Measurements from ENCODE around the gene ADCYAP1R1.

Gene ADCYAP1R1

DNA sequence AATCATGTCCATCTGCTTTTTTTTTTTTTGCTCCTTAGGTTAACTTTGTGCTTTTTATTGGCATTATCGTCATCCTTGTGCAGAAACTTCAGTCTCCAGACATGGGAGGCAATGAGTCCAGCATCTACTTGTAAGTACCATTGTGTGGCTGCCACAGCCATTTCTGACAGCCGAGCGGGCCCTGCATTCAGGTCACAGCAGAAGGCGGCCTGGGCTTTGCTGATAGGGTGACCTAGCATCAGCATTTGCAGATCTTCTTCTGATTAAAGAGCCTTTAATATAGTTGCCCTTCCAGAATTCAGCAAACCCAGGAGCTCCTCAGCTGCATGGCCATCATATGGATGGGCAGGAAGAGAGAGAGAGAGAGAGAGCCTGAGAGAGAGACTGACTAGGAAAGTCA is 40.5 kb downstream of the ADCYAP1R1 start:
- no peak for DNase-seq

DNA sequence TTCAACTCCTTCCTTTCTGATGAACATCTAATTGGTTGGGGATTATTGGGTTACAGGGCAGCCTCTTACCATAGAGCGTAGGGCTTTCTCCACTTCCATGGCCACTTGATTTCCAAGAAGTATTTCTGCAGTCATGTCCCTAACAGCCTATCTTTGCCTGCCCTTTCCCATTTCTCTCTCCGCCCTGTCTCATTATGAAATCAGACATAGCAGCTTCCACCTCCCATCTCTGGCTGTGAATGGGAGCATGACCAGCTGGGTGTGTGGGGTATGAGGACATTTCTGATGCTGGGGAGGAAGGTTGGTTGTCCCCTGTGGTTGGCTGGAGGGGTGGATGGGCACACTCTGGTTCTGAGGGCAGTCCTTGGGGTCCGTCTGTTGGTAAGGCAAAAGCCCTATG is 41.2 kb downstream of the ADCYAP1R1 start:
- DNase-seq = no peak

DNA sequence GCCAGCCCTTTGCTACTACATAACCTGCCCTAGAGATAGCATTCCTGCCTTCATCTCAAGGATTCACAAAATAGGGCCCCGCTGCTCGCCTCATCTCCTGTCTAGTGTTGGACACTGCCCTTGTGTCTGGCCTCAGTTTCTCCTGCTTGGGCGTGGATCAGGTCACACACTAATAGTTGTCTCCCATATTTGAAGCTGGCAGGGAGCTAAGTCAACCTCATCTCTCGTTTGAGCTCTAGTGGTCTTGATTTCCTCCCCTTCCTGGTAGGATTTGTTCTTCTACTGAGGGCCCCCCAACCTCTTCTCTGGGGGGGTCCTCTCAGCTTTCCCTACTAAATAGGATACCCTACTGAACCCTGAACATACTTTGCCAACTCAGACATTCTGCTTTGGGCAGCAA is 42.2 kb downstream of the ADCYAP1R1 start:
- DNase-seq = no peak

DNA sequence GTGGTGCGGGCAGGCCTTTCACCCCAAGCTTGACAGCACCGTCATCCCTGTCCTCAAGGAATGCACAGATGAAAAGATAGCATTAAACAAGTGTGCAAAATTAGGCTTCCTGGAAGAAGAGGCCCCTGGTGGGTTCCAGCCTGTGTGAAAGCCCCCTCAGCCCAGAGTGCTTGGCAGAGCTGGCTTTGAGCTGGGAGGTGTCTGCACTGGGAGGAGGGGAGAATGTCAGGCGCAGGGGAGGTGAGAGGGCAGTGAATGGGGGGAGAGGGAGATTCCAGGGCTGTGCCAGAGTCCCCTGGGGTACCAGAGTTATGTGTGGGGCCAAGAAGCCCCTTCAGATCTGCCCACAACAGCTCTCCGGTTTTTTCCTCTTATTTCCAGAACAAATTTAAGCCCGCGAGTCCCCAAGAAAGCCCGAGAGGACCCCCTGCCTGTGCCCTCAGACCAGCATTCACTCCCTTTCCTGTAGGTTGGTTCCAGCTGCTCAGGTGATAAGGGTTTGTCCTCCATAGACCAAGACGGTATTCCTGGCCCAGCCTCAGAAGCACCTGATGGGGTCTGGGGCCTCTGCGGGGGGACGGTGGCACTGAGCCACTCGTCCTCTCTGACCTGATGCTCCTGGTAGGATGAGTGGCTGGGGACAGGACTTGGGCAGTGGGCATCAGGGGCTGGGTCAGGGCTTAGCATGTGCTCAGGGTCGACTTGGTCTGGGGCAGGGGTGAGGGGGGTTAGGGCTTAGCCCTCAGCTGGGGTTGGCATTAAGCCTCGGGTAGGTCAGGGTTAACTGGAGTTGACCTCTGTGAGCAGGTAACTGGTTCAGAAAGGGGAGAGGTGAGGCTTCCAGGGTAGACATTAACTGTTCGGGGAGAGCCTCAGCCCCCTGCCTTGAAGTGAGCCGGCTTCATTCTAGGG is 43.4 kb downstream of the ADCYAP1R1 start:
- no peak for DNase-seq

DNA sequence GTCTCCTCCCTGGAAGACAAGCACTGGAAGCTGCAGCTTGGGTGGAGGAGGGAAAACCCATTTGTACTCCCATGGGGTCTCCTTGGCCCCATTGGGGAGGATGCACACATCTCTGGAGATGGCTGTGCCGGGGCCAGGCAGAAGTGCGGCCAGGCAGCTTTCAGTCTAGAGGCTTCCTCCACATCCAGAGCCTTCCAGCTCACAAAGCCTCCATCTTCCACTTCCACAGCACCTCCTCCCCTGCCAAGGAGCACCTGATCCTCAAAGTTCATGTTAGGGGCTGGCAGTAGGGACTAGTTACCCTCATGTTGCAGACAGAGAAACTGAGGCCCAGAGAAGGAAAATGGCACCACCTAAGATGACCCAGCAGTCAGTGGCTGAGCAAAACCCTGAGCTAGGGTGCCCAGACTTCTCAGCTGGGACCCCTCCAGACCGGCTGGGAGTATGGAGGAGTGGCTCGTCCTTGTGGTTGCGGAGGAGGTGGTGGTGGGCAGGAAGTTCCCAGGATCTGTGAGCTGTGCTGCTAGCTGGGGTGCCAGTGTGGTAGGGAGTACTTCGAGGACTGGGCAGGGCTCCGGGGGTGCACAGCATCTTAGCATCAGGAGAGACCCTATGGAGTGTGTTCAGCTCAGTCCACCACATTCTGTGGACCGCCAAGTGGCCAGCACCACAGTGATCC is 44.2 kb downstream of the ADCYAP1R1 start:
- no peak for DNase-seq

DNA sequence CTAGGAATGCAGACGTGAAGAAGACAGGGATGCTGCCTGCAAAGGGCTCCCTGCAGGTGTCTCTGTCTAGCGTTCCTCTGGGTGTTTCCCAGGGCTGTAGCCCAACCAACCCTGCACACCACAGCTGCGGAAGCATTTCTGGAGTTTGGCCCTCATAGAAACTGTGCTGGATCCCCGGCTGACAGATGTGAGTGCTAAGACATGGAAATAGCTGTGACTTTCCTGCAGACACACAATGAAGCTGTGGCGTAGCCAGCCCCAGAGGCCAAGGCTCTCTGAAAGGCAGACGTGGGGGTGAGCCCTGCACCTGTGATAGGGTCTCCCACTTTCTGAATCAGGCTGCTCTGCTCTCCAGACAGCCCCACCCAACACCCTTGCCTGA is 44.8 kb downstream of the ADCYAP1R1 start:
- no peak for DNase-seq

DNA sequence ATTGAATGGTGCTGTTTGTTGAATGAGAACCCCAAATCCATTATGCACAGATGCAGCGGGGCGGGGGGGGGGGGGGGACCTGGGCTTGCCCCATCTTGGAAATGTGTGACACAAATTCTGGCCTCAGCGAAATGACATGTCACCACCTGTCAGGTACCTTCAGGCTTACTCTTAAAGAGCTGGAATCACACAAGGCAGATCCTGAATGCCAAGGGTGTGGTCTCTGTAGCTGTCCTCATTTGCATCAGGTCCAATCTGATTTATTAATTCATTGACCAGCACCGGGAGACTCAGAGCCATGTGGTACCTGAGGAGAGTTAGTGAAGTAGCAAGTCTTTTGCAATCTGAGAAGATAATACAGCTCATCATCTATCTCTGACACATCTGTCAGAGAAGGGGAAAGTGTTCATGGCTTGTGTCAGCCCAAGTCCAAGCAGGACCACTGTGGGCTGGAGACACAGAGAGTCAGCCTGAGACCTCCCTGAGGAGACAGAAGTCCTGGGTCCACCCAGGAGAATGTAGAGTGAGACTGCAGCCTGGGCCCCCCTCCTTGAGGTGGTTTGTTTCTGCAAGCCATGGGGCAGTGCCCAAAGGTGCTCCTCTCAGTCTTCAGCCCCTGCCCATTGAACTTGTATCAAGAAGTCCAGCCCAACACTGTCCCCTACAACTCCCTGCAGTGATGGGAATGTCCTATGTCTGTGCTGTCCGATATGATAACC is 46.7 kb downstream of the ADCYAP1R1 start:
- DNase-seq = no peak

DNA sequence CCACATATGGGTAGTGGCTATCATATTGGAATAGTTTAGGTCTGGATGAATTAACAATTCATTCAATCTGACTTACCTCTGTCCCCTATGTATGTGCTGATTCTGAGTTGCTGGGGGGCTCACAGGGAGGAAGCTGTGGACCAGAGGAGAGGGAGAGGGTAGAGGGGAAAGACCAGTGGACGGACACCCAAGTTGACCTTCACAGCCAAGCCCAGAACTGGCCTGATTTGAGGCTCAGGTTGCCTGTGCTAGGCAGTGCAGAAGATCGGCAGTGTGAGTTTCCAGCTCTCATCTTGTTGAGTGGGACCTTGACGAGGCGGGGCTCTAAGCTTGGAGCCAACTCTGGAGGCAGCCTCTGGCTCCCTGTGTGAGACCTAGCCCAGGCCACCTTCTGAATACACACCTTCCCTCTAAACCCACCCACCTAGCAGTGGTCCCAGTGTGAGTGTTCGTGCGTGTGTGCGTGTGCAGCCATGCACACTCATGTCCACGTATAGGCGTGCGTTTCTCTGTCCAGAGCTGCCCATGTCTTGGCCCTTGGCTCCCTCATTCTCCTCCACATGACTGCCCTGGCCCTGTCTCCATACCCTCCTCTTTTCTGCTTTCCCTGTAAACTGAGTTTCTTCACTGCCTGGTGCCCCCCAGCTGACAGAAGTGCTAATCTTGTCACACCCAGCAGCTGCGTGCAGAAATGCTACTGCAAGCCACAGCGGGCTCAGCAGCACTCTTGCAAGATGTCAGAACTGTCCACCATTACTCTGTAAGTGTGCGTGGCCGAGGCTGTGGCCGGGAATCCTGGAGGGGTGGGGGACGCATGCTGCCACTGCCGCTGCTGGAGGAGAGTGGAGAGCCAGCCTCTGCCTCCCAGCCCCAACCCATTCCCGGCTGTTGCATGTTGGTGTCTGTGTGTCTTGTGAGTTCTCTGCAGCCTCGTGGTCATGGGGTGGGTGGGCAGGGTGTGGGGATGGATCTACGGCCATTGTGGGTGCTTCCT is 47.6 kb downstream of the ADCYAP1R1 start:
- DNase-seq = no peak

DNA sequence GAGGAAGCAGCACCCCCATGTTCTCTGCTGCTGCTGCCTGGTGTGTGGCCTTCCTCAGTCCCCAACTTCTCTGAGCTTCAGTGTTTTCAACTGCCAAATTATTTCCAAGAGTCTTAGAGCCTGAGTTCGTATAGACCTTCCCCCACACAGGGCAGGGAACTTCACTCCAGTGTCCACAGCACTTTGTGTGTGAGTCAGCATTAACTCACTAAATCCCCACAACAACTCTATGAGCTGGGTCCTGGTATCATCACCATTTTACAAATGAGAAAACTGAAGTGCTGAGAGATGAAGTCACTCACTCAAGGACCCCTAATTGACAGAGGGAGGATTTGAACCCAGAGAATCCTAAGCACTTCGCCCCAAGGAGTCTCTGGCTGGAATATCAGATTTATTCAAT is 48.3 kb downstream of the ADCYAP1R1 start:
- DNase-seq = no peak

DNA sequence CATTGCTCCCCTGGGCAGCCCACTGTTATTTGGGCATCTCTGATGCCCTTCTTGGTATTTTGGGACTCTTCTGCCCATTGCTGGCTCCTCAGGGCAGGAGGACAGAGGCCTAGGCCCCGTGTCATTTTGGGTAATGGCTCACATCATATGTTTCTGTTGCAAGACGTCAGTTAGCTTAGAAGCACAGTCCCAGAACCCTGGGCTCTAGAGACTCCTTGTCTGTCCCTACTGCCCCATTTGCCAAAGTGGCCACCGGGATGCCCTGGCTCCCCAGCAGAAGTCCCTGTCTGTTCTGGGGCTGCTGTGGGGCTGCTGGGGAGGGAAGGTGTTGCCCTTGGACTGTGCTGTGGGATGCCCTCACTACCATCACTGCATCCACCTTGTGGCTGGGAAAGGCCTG is 48.8 kb downstream of the ADCYAP1R1 start:
- no peak for DNase-seq

DNA sequence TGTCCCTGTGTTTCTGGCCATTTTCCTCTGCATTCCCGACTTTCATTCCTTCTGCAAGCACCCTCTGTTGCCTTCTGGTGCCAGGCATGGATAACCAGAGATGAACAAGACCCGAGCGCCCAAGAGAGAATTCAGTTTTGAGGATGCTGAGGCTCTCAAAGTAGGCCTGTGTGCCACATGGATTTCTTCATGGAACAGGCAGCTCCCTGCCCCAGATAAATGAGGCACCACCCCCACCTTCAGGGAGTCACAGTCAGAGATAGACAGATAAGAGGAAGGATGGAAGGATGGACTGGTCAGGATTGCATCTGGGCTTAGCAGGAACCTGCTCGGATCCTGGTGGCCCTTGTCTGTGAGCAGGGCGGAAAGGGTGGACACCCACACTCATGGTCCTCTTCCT is 49.4 kb downstream of the ADCYAP1R1 start:
- DNase-seq = no peak

DNA sequence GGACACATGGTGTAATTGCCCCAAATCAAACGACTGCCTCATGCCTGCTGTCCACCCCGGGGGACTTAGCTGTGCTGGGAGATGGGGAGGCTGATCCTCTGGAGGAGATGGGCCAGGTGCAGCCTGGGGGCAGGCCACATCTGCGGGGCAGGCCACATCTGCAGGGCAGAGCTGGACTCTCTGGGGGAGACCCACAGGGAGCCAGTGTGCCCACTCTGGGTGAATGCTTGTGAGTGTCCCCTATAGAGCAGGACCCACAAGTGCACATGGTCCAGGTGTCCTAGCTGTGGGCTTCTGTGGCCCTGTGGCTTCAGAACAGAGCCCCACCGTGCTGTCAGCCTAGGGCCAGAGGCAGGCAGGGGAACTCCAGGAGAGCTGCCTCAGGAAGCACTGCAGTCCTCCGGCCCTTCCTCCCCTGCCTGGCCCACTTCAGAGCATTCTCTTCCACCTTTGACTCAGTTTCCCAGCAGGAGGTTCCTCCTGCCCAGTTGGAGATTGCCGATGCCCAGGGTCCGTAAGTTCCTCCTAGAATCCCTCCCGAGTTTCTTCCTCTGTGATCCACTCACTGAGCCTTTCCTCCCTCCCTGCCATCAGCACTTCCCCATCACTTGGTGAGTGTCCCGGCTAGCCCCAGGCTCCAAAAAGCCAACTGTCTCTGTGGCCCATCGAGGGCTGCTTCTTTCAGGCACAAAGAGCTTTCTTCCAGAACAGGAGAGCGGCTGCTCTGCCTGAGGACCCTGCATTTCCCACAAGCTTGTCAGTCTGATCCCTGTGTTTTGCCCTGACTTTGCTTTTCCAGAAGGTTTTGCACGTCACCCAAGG is 50.3 kb downstream of the ADCYAP1R1 start:
- DNase-seq = no peak

DNA sequence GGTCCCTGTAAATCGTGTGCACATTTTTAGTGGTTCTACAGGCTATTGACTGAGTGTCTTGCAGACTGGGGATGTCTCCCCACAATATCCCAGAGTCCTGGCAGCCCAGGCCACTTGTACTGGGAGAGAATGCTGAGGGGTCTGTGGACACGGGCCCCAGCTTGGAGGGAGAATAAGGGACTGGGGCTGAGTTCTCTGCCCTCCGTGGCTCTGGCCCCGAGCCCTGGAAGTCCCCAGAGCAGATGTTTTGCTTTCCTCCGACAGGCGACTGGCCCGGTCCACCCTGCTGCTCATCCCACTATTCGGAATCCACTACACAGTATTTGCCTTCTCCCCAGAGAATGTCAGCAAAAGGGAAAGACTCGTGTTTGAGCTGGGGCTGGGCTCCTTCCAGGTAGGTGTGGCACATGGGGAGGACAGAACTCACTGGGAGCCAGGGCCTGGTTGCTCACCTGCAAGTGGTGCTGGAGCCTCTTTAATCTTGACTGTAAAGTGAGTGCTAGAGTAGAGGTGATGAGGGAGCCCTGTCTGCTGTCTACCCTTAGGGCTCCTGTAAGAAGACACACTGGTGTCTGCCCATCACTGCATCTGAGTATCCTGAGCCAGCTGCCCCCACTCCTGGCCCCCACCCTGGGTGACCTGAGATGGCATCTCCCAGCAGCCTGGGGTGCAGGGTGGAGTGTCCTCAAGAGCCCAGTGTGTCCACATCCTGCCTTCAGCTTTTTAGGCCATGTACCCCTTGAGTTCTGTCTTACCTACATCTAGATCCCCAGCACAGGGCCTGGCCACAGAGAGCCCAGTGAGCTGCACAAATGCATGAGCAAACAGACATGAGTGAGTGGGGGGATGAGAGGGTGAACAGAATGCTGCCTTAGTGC is 51.1 kb downstream of the ADCYAP1R1 start:
- no peak for DNase-seq

DNA sequence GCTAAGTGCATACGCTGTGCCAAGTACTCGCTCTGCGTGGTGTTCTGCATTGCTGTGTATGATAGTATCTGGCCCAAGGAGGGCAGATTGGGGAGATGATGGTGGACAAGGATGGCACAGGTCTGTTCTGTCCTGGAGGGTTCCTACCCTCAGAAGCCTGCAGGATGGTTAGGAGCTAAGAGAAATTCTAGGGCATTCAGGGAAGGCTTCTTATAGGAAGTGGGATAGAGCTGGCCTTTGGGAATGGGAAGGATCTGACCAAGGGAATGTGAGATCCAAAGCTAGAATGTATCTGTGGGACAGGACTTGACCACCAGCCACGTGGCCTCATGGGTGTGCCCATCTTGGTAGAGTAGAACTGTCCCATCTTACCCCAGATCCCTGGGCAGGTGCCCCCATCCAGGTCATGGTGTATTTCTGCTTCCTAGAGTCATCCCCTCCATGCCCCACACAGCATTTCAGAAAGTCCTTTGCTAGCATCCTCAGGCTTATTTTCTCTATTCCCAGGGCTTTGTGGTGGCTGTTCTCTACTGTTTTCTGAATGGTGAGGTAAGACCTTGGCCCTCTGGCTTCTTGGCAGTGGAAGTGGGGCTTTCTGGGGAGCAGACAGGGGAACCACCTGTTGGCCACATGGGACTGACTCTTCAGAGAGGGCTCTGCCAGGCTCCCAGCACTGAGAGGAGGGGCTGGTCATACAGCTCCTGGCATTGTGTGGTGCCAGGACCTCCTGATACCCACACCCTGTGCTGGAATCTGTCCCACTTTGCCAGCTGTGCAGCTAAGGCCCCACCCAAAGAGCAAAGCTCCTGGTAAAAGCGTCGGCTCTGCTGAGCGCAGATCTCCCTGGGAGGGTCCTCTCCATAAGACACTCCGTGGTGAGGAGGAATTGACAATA is 52.5 kb downstream of the ADCYAP1R1 start:
- DNase-seq = no peak

DNA sequence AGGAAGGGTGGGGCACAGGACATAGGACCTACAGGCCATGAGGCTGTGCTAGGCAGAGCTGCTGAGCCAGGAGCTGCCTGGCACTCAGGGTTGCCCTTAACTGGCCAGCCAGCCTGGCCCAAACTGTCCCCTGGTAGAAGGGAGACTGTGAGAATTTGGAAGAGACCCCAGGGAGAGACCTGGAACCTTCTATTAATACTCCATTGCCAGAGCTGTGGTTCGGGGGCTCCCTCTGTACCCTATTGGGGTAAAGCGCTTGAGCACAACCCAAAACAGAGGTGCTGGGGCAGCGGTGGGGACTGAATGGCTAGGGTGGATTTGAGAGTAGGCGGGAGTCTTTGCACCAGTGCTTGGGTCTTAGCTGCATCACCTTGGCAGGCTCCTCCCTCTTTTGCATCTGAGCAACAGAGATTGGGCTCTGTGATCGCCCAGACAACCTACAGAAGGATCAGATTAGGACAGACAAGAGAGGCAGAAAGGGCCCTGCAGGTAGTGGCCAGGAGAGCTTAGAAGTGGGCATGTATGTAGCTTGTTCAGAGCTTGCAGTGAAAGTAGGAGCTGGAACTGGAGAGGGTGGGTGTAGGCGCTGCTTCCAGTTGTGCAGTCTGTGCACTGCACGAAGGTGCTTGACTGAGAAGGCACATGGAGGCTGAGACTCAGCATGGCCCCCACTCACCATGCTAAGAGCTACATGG is 53.3 kb downstream of the ADCYAP1R1 start:
- no peak for DNase-seq

DNA sequence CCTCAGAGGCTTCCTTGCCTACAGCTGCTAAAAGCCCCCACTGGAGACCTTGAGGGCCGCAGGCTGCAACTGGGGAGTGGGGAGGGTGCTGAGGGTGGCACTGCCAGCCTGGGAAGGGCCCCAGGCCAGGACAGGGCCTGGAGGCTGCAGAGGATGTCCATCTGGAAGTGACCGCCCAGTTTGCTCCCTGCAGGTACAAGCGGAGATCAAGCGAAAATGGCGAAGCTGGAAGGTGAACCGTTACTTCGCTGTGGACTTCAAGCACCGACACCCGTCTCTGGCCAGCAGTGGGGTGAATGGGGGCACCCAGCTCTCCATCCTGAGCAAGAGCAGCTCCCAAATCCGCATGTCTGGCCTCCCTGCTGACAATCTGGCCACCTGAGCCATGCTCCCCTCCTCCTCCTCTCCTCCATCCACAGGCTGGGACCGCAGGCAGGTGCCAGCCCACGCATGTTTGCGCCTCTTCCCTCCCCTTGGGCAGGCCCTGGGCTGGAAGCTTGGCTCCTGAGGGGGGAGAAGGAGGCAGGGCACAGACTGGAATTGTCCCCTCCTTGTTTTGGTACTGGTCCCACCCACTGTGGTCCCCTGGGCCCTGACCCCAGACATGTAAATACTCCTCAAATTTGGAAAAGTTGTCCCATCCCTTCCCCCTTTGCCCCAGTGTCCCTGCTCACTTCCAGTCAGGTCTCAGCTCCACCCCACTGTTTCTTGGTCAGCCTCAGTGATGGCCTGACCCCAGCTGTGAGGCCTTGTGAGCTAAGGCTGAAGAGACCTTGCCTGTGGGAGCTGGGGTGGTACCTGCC is 54.4 kb downstream of the ADCYAP1R1 start:
- DNase-seq = no peak

DNA sequence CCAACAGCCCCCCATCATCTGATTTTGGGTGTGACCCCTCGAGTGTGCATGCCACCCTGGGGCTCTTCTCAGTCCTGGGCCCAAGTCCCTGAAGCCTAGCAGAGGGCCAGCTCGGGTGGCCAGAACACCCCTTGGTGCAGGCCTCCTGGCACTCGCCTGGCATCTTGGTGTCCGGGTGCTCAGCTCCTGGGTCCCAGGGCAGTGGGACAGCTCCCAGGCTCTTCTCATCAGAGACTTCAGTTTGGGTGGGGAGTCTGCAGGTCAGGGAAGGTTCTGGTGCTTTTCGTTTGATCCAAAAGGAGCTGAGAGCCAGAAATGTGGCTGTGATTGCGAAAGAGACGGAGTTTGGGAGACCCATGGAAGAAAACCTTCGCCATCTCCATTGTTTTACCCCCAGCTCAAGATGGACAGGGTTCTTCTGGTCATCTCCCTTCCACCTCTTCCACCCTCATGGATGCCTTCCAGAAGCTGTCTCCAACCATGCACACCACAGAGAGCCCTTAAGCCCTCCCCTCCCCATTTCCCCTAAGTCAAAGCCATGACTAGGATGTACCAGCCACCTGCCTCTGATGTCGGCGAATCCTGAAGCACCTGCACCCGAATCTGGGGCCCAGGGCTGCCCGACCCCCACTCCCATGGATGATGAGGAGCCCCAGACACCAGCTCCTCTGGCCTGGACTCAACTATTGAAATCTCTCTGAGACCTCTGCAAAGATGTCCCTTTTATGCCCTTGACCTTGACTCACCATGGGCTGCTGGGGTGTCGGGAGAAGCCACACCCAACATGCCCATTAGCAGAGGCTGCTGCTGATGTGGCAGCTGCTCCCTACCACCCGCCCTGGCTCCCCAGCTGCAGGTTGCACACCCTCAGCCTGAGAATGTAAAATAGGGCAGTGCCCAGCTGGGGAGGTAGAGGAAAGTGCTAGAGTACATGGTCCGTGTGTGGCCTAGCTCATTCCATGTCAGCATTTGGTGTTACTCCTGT is 55.3 kb downstream of the ADCYAP1R1 start:
- no peak for DNase-seq

All from stimulated activated CD4-positive, alpha-beta T cell treated with anti-CD3 and anti-CD28 coated beads, Interleukin-2, amount 100 ng/mL, for 48 hours (primary cell).